Measurements from ENCODE around the gene C9orf153. TPM values are rescaled to one million over a fixed set of nuclear protein-coding genes. Genes with fewer than 3 reads are reported as not detected.

Gene C9orf153
- total RNA-seq, 1 experiment from 2014 or later, result 0.17 TPM

- Histone ChIP-seq H3K27ac (ENCODE audit: insufficient read length, low read depth, low read length) (no peak overlapping the region), H4K91ac (ENCODE audit: insufficient read length, low read depth, low read length) (no peak overlapping the region), H3K23me2 (ENCODE audit: insufficient read length, low read depth, low read length, poor library complexity, severe bottlenecking) (no peaks in the 10 kb centered on the region), H4K5ac (ENCODE audit: insufficient read length, low read depth, low read length) (no peak overlapping the region), H3K23ac (ENCODE audit: insufficient read length, low read depth, low read length) (no peak overlapping the region), H3K4ac (ENCODE audit: low read depth, low read length) (no peak overlapping the region), H2AFZ (ENCODE audit: low read length) (no peak overlapping the region), H2BK120ac (ENCODE audit: low read depth, low read length, poor library complexity, severe bottlenecking) (no peak overlapping the region), H2AK5ac (ENCODE audit: insufficient read length, low read length) (no peak overlapping the region), H3K79me1 (ENCODE audit: insufficient read depth, low read depth, low read length, poor library complexity, severe bottlenecking) (peaks cover 3% of the 10 kb centered on the region), H2BK12ac (ENCODE audit: insufficient read length, low read depth, low read length) (no peak overlapping the region), H3K56ac (ENCODE audit: insufficient read length, low read depth, low read length) (no peak overlapping the region), H3K14ac (ENCODE audit: insufficient read depth, low read length) (no peak overlapping the region), H3K18ac (ENCODE audit: insufficient read length, low read depth, low read length) (no peak overlapping the region), H3T11ph (ENCODE audit: low read length) (no peak overlapping the region), H3K79me2 (ENCODE audit: insufficient read depth, low read length) (peaks cover 15% of the 10 kb centered on the region; the same call in 1 of the 2 replicates), H2BK20ac (ENCODE audit: low read depth, low read length, poor library complexity, severe bottlenecking) (no peak overlapping the region), H2BK15ac (ENCODE audit: low read depth, low read length) (no peak overlapping the region), H4K20me1 (ENCODE audit: control insufficient read depth, insufficient read depth, insufficient read length) (no peaks in the 10 kb centered on the region), H4K8ac (replicated peaks; ENCODE audit: insufficient read length, low read depth, low read length) (no peak overlapping the region), H3K4me1 (ENCODE audit: insufficient read depth, low read length) (no peaks in the 10 kb centered on the region), H3K4me2 (ENCODE audit: insufficient read depth, insufficient read length, low read length) (no peak overlapping the region), H2BK5ac (ENCODE audit: insufficient read length, low read length) (no peak overlapping the region), H3K9me3 (ENCODE audit: control insufficient read depth, low read depth, low read length) (peaks cover 4% of the 10 kb centered on the region), H3K27me3 (ENCODE audit: insufficient read depth, low read length) (no peaks in the 10 kb centered on the region), H3K9ac (ENCODE audit: extremely low read depth, insufficient read length, low read length) (no peak overlapping the region)
- Mint-ChIP-seq H3K27me3 (ENCODE audit: low read depth) (no peaks in the 10 kb centered on the region), H3K36me3 (ENCODE audit: insufficient read depth in 1 of 3, low read depth in 3 of 3) (peaks cover 21 to 42% (median 36%) of the 10 kb centered on the region in 3 experiments), H3K4me3 (no peak overlapping the region), H3K4me1 (peaks cover 4 to 6% of the 10 kb centered on the region in 2 experiments), H3K9me3 (no peaks in the 10 kb centered on the region), H3K27ac (no peak overlapping the region; a peak in 1 of 7 replicates)
- DNase-seq, result no peak
- WGBS (ENCODE audit: extremely low coverage, insufficient read length, low lambda C conversion rate), result no CpG with 5 or more reads among the region's 3 CpGs
- TF ChIP-seq CTCF (conservative IDR thresholded peaks at IDR 0.05), result peak; percentile 66
These were observed 16.5 kb upstream of the C9orf153 start for GRCh38 chr9:86275962-86276361.

Measured in H9 (cell line).